ENCODE data around the gene PNMA6F.
"Not testable (repeated sequence)": the region's sequence is repeated elsewhere in the genome, so short reads cannot be mapped to it uniquely, and the experiment has no call there.

The PNMA6F gene

DNA sequence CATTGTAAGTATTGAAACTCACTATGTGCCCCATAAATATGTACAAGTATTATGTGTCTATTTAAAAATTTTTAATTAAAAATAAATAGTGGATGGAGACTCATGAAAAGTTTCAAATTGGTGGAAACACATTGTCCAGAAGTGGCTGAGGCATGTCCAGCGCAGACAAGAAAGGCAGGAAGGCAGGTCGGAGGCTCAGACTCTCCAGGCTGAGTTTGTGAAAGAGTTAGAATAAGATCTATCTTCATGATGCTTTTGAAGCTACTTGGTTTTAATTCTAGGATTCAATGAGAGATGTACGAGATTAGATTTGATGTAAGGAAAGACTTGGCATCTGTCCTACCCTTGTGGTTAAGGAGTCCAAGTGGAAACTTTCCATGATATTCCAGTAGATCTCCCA lies 19.8 kb downstream of the PNMA6F start:
- DNase-seq = no peak

- peak; percentile 7 for DNase-seq
Measured at GRCh38 chrX:153299855-153300254, 21.7 kb downstream of the PNMA6F start.

DNA sequence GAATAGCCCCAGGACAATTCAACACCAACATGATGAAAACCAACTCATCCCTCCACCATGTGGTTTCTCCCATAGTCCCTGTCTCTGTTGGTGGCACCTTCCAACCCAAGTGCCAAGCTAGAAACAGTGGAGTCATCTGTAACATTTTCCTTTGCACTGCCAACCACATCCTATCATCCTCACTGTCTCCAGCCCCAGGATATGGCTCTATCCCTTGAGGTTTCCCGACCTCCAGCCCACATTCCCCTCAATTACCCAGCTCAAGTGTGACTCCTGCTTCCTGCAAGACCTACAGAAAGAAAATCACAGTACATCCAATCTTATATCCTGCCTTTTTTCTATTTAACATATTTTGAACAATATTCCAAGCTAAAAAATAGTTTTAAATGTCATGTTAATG lies 24.2 kb downstream of the PNMA6F start:
- DNase-seq = no peak

DNA sequence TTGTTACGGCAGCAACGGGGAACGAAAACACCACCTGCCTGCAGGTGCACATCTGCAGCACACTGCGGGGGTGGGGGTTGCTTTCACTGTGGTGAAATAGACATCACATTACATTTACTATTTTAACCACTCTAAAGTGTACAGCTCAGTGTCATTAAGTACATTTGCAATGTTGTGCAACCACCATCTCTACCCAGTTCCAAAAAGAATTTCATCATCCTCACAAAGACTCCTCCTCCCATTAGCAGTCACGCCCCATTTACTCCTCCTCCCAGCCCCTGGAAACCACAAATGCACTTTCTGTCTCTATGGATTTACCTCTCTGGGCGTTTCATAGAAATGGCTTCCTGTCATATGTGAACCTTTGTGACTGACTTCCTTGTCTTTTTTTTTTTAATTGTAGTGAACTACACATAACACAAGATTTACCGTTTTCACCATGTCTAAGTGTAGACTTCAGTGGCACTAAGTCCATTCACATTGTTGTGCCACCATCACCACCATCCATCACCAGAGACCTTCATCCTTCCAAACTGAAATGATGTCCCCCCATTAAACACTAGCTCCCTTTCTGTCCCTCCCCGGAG lies 28.0 kb downstream of the PNMA6F start:
- DNase-seq = peak; percentile 28

DNA sequence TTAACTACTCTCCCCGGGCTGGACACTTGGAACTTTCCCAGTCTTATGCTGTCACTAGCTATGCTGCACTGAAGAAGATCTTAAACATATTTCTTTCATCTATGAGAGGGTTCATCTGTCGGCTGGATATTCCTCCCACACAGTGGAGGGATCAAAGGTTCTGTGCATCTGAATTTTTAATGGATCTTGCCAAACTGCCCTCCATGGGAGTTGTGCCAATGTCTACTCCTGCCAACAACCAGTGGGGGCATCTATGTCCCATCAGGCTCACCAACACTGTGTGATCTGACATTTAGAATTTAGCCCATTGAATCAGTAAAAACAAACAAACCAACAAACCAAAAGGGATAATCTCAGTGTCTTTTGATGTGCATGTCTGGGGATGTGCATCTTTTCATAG lies 32.8 kb downstream of the PNMA6F start:
- DNase-seq = not testable (repeated sequence)

- not testable (repeated sequence) for DNase-seq
Measured at GRCh38 chrX:153285678-153286077, 35.9 kb downstream of the PNMA6F start.

DNA sequence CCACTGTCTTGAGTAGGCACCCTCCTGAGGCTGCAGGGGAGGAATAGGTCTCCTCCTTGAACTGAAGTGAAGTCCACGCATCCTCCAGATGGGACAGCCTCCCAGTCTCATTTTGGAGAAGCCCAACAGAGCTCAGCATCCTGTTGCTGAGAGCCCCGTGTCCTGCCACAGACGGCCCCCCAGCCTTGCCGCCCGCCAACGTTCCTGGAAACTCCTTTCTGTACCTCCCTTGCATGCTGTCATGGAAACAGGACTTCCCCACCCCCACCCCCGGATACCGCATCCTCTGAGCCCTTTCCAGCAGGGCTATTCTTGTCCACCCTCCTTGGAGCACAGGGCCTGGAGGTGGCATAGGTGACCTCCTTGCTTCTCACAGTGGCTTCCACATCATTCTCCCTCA lies 37.6 kb downstream of the PNMA6F start:
- DNase-seq = not testable (repeated sequence)

DNA sequence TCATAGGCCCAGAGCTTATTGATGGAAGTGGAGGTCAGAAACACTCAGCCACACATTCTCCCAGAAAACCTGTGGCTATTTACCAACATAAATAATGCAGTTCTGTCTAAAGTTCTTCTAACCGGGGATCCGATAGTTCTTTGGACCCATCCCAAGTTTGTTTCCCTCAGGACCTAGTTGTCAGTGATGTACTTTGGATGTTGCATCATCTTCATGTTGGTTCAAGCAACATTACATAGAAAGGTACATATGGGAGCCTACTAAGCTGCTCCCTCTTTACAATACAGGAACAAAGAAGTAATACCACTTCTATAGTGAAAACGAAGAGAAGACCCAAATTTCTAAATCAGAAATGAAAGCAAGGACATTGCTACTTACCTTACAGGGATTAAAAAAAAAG lies 39.8 kb downstream of the PNMA6F start:
- not testable (repeated sequence) for DNase-seq

DNA sequence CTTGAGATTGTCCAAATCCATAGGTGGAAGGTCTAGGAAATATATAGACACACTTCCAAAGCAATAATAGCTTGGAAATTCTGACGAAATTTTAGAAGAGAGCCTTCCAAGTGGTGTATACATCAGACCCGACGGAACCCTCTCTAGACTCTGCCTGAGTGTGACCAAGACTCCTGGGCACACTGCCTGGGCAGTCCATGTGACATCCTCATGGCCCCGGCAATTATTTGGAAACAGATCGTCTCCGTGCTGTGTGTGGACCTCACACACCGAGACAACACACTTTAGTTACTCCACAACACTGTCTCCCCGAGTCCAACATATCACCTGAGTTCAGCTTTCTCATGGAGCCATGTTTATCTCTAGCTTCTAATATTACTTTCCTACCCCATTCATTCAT lies 42.3 kb downstream of the PNMA6F start:
- not testable (repeated sequence) for DNase-seq

DNA sequence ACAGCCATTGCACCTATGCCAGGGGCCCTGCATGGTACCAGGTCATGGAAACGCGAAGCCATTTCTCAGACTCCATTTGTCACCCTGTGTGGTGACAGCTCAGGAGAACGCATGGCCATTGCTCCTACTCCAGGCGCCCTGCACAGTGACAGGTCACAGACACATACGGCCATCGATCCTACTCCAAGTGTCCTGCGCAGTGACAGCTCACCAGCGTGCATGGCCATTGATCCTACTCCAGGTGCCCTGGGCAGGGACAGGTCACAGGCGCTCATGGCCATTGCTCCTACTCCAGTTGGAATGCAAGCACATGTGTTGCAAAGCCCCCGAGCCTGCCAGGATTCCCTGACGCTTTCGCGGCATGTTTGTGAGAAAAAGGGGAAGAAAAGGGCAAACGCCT lies 45.5 kb downstream of the PNMA6F start:
- DNase-seq = not testable (repeated sequence)

DNA sequence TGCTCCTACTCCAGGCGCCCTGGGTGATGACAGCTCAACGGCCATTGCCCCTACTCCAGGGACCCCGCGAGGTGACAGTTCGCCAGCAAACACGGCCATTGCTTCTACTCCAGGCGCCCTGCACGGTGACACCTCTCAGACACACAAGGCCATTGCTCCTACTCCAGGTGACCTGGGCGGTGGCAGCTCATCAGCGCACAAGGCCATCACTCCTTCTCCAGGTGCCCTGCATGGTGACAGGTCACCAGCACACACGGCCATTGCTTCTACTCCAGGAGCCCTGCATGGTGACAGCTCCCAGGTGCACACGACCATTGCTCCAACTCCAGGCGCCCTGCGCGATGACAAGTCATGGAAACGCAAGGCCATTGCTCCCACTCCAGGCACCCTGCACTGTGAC lies 46.1 kb downstream of the PNMA6F start:
- DNase-seq = not testable (repeated sequence)

DNA sequence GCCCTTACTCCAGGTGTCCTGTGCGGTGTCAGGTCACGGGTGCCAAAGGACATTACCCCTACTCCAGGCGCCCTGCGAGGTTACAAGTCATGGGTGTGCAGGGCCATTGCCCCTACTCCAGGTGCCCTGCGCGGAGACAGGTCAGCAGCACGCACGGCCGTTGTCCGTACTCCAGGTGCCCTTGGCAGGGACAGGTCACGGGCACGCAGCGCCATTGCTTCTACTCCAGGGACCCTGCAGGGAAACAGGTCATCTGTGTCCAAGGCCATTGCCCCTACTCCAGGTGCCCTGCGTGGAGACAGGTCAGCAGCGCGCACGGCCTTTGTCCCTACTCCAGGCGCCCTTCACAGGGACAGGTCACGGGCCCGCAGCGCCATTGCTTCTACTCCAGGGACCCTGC lies 49.0 kb downstream of the PNMA6F start:
- not testable (repeated sequence) for DNase-seq

GRCh38 chrX:153272070-153272469 lies 49.5 kb downstream of the PNMA6F start:
- not testable (repeated sequence) for DNase-seq

All from activated CD8-positive, alpha-beta memory T cell treated with anti-CD3 and anti-CD28 coated beads for 24 hours (primary cell).